Spleen (tissue), 11 donors: Measurements from ENCODE around the gene IFI16. TPM values are rescaled to one million over a fixed set of nuclear protein-coding genes. Genes with fewer than 3 reads are reported as not detected.

Source experiments
- DNase-seq: peaks from one replicate; pipeline ENCODE4 v3.0.0-alpha.2; 2020
- H3K27ac ChIP-seq, 8 donors: fragments of 200-600 bp; sonication (generic) in 7 of 8; 1 replicate in 4 of 8; 2 replicates in 4 of 8; pipeline versions ENCODE4 v1.5.0 to v1.8.0; 2016 to 2021; ENCODE audit warnings: inconsistent platforms in 4 of 8, mild to moderate bottlenecking in 4 of 8, moderate library complexity in 1 of 8
- H3K27me3 ChIP-seq, 7 donors: fragments of 200-600 bp; sonication (generic) in 6 of 7; replicated peaks in 1 of 7; 1 replicate in 4 of 7; 2 replicates in 3 of 7; pipeline versions ENCODE4 v1.5.0 to v1.8.0; 2016 to 2021; ENCODE audit warnings: inconsistent platforms in 3 of 7, mild to moderate bottlenecking in 1 of 7
- H3K36me3 ChIP-seq, 6 donors: fragments of 200-600 bp; sonication (generic) in 5 of 6; 1 replicate in 4 of 6; 2 replicates in 2 of 6; pipeline versions ENCODE4 v1.5.0 to v1.8.0; 2016 to 2021; ENCODE audit warnings: inconsistent platforms in 2 of 6
- H3K4me1 ChIP-seq, 6 donors: fragments of 200-600 bp; sonication (generic) in 5 of 6; 1 replicate in 3 of 6; 2 replicates in 3 of 6; pipeline versions ENCODE4 v1.5.0 to v1.8.0; 2016 to 2021; ENCODE audit warnings: inconsistent platforms in 3 of 6
- H3K4me3 ChIP-seq, 8 donors: fragments of 200-600 bp; sonication (generic) in 7 of 8; 1 replicate in 4 of 8; 2 replicates in 4 of 8; pipeline versions ENCODE4 v1.5.0 to v1.8.0; 2016 to 2021; ENCODE audit warnings: inconsistent platforms in 4 of 8, mild to moderate bottlenecking in 4 of 8, moderate library complexity in 2 of 8
- H3K9me3 ChIP-seq, 8 donors: fragments of 200-600 bp; sonication (generic) in 7 of 8; 1 replicate in 4 of 8; 2 replicates in 4 of 8; pipeline versions ENCODE4 v1.5.0 to v1.8.0; 2016 to 2021; ENCODE audit warnings: inconsistent platforms in 4 of 8
- POLR2A ChIP-seq, 3 donors: fragments of 450-650 bp; IDR thresholded peaks; one replicate each; pipeline ENCODE4 v1.5.1; 2017; ENCODE audit warnings: antibody characterized with exemption in 3 of 3, mild to moderate bottlenecking in 1 of 3
- POLR2AphosphoS5 ChIP-seq, 3 donors: sonication (generic); formaldehyde crosslinking; IDR thresholded peaks; one replicate each; pipeline ENCODE4 v1.5.1; 2017; ENCODE audit warnings: antibody characterized with exemption in 3 of 3
- WGBS, 5 donors: extraction: QIAGEN DNeasy Blood & Tissue Kit in 3 of 5; methylation state at CpG; one replicate each; pipeline versions ENCODE4 v1.1.5 to v1.1.7; 2013 to 2018; 5-methylcytosine and 5-hydroxymethylcytosine counted together
- intact Hi-C: fragments of 100-400 bp; cut with DNase I; formaldehyde crosslinking; loops from one replicate; pipeline ENCODE4 v1.15.0; 2023; ENCODE audit warnings: low total_unique reads
- polyA plus RNA-seq, 3 donors: library from polyadenylated mRNA; stranded (reverse); fragments of 200-250 nt; gene quantifications; one replicate each; pipeline ENCODE4 v1.2.1, GENCODE V29; 2013
- total RNA-seq, 7 donors: library from RNA; depleted of rRNA in 3 of 7; stranded (reverse); fragments of >200 nt in 3 of 7; fragmentation: NEBNext Ultra II Directional in 4 of 7; extraction: Animal tissue kit (Norgen Biotek cat#: 25700) in 4 of 7; gene quantifications; one replicate each; pipeline versions ENCODE4 v1.1.0 to v1.2.1, GENCODE V29; 2016 to 2021
- TF ChIP-seq, protein P1 (sequence below), 11 experiments: fragments of 200-600 bp in 7 of 11; fragments of 450-650 bp in 4 of 11; sonication (generic) in 4 of 11; IDR thresholded peaks in 8 of 11; conservative IDR thresholded peaks in 3 of 11; 1 replicate in 7 of 11; 2 replicates in 4 of 11; pipeline versions ENCODE4 v1.4.0 to v1.8.0; 2016 to 2021; ENCODE audit warnings: antibody characterized with exemption in 11 of 11, inconsistent platforms in 4 of 11, mild to moderate bottlenecking in 1 of 11
- donor health status: healthy with polysubstance abuse.
- donor health status: DM: no; HTN: no; CAD: no; lungs with moderate emphysema.
- donor health status: DM: no; HTN: no; CAD: no.
- donor health status: Bipolar disorder and iron deficiency.
- donor health status: healthy.
- donor health status: DM: no; HTN: no; CAD: no.
- donor health status: DM: yes; HTN: yes; CAD: no.

The IFI16 gene
- total and polyA plus RNA-seq, 10 donors = 155 to 205 (median 176) TPM

DNA sequence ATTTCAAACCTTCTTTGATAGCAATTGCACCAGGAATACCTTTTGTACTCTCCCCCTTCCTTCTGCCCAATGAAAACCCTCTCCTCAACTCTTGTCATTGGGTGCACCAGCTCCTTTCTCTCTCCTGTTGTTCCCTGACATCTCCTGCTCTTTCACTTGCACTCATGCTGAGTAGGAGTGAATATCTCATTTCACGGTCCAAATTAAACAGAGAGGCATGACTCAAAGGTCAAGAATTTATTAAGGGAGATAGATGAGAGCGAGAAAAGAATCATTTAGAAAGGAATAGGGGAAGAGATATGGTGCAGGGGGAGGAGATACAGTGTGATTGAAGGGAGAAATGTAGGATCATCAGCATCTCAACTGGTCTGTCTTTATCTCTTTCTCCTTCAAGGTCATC lies 44.7 kb downstream of the IFI16 start:
- no peak for DNase-seq
- Histone ChIP-seq H3K36me3 (peaks cover 8 to 100% (median 70%) of the 10 kb centered on the region in 6 donors), H3K9me3 (no peaks in the 10 kb centered on the region), H3K27me3 (no peaks in the 10 kb centered on the region), H3K4me3 (no peak overlapping the region), H3K27ac (peak overlapping the region in 7 of 8 donors; percentile 15 to 80 (median 64)), H3K4me1 (peaks cover 0 to 83% (median 41%) of the 10 kb centered on the region in 6 donors)
- peak in 1 of 3 donors; percentile 42 for TF ChIP-seq POLR2AphosphoS5 (IDR thresholded peaks at IDR 0.05)
- no peak for TF ChIP-seq POLR2A (IDR thresholded peaks at IDR 0.05)
- WGBS, 5 donors = 63 to 79% (median 72%) methylated on average over 2 of the region's 2 CpGs
- intact Hi-C loops = no loop called here

DNA sequence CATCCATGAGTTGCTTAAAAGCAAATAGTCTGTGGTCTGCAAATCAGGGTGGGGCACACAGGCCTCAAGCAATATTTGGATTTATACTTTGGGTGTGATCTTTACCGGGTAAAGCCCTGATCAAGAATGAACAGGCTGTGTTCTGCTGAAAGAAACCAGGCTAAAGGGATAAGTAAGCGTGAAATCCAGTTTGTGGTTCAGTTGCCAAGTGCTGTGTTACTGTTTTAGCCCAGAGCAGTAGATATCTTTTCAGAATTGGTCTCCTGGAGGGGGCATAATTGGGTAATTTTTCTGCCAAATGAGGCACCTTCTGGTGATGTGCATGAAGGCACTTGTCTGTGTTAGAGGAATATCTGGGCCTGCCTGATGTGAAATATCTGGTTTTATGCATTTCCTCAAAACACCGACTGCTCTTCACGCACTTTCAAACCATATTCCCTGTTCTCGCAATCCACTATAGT lies 45.5 kb downstream of the IFI16 start:
- 31 to 40% (median 37%) methylated on average over 5 of the region's 5 CpGs for WGBS, 5 donors
- no peak for DNase-seq
- Histone ChIP-seq H3K9me3 (no peaks in the 10 kb centered on the region), H3K4me1 (peaks cover 0 to 86% (median 43%) of the 10 kb centered on the region in 6 donors), H3K4me3 (no peak overlapping the region), H3K27ac (peak overlapping the region in 7 of 8 donors; percentile 47 to 80 (median 64)), H3K27me3 (no peaks in the 10 kb centered on the region), H3K36me3 (peaks cover 8 to 98% (median 65%) of the 10 kb centered on the region in 6 donors)
- TF ChIP-seq, protein P1, sequence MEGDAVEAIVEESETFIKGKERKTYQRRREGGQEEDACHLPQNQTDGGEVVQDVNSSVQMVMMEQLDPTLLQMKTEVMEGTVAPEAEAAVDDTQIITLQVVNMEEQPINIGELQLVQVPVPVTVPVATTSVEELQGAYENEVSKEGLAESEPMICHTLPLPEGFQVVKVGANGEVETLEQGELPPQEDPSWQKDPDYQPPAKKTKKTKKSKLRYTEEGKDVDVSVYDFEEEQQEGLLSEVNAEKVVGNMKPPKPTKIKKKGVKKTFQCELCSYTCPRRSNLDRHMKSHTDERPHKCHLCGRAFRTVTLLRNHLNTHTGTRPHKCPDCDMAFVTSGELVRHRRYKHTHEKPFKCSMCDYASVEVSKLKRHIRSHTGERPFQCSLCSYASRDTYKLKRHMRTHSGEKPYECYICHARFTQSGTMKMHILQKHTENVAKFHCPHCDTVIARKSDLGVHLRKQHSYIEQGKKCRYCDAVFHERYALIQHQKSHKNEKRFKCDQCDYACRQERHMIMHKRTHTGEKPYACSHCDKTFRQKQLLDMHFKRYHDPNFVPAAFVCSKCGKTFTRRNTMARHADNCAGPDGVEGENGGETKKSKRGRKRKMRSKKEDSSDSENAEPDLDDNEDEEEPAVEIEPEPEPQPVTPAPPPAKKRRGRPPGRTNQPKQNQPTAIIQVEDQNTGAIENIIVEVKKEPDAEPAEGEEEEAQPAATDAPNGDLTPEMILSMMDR (IDR thresholded peaks at IDR 0.05 in 8 of 11, conservative IDR thresholded peaks at IDR 0.05 in 3 of 11) = peak in 3 of 11 experiments; percentile 6 to 31 (median 7)
- peak in 1 of 3 donors; percentile 63 for TF ChIP-seq POLR2AphosphoS5 (IDR thresholded peaks at IDR 0.05)
- TF ChIP-seq POLR2A (IDR thresholded peaks at IDR 0.05) = no peak
- intact Hi-C loops = no loop called here

DNA sequence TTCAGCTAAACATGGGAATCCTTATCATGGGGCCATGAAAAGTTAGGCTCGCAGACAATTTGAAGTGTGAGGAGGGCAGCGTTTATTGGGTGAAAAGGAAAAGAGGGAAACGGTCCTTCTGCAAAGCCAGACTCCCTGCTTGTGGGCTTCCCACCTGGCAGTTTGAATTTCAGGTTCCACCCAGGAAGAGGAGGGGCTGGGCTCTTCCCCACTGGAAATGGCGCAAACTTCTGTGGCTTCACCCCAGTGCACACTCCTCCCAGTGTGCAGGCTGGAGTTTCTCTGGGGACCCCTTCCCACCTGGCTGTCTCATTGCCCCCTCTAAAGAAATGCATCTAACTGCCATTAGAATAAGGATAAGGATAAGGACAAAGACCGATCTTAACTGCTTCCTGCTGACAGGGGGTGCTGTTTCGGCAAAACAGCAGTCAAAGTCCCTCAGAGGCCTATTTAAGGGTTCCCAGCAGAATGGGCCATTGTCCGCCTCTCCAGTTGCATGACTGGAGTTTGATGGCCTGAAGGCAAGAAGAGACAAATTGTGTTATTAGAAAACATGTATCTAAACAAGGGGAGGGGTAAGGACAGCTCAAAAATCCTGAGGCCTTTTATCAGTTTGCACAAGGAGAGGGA lies 46.5 kb downstream of the IFI16 start:
- intact Hi-C loops = no loop called here
- TF ChIP-seq POLR2AphosphoS5 (IDR thresholded peaks at IDR 0.05) (peak in 2 of 3 donors; percentile 31 to 52), POLR2A (IDR thresholded peaks at IDR 0.05) (no peak)
- TF ChIP-seq, protein P1 (IDR thresholded peaks at IDR 0.05 in 8 of 11, conservative IDR thresholded peaks at IDR 0.05 in 3 of 11) = no peak
- H3K4me1 ChIP-seq = peaks cover 0 to 86% (median 41%) of the 10 kb centered on the region in 6 donors
- DNase-seq = no peak
- H3K27ac ChIP-seq = peak overlapping the region in 7 of 8 donors; percentile 14 to 80 (median 64)
- H3K4me3 ChIP-seq = no peak overlapping the region
- 66 to 82% (median 79%) methylated on average over 7 of the region's 7 CpGs for WGBS, 5 donors
- no peaks in the 10 kb centered on the region for H3K27me3 ChIP-seq
- H3K36me3 ChIP-seq = peaks cover 7 to 98% (median 55%) of the 10 kb centered on the region in 6 donors
- no peaks in the 10 kb centered on the region for H3K9me3 ChIP-seq

DNA sequence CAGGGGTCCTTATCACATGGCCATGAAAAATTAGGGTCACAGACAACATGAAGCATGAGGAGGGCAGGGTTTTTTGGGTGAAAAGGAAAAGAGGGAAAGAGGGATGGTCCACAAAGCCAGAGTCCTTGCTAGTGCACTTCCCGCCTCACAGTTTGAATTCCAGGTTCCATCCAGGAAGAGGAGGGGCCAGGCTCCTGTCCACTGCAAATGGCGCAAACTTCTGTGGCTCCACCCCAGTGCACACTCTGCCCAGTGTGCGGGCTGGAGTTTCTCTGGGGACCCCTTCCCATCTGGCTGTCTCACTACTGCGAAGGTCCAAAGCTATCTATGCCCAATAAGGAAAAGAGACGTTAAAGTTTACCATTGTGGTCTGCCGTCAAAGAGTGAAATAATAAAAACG lies 49.0 kb downstream of the IFI16 start:
- TF ChIP-seq, protein P1 (IDR thresholded peaks at IDR 0.05 in 8 of 11, conservative IDR thresholded peaks at IDR 0.05 in 3 of 11) = no peak
- peak; percentile 8 to 19 (median 12) for TF ChIP-seq POLR2AphosphoS5 (IDR thresholded peaks at IDR 0.05)
- whole genome bisulfite sequencing, 5 donors = 89 to 93% (median 92%) methylated on average over 7 of the region's 7 CpGs
- Histone ChIP-seq H3K9me3 (no peaks in the 10 kb centered on the region), H3K4me1 (peaks cover 0 to 66% (median 27%) of the 10 kb centered on the region in 6 donors), H3K27ac (peak overlapping the region in 1 of 8 donors; percentile 64), H3K27me3 (no peaks in the 10 kb centered on the region), H3K4me3 (no peak overlapping the region), H3K36me3 (peaks cover 3 to 98% (median 32%) of the 10 kb centered on the region in 6 donors)
- no peak for DNase-seq
- intact Hi-C loops = no loop called here
